Activated CD4-positive, alpha-beta T cell treated with anti-CD3 and anti-CD28 coated beads, Interleukin-2, amount 10 ng/mL, durations not matched to agents 7 days and 5 days (primary cell): Measurements from ENCODE around the gene PIMREG. TPM values are rescaled to one million over a fixed set of nuclear protein-coding genes. Genes with fewer than 3 reads are reported as not detected.

Source experiments
- CTCF ChIA-PET: fragments of 350-600 bp; sonication (Branson Sonifier 250); formaldehyde crosslinking; loops from one replicate; lab custom pipeline; 2021; ENCODE audit warnings: antibody characterized with exemption; lab: Charles Lee
- POLR2A ChIA-PET: fragments of 350-600 bp; sonication (Branson Sonifier 250); formaldehyde crosslinking; loops from one replicate; lab custom pipeline; 2021; ENCODE audit warnings: antibody characterized with exemption; lab: Charles Lee
- DNase-seq: peaks from one replicate; pipeline ENCODE4 v3.0.0-alpha.2; 2020
- H3K27ac Mint-ChIP-seq: one replicate; pipeline ENCODE4 v1.8.0; 2021; ENCODE audit warnings: mild to moderate bottlenecking, moderate library complexity, mixed read lengths
- H3K27me3 Mint-ChIP-seq: one replicate; pipeline ENCODE4 v1.8.0; 2021; ENCODE audit warnings: mixed read lengths
- H3K36me3 Mint-ChIP-seq: one replicate; pipeline ENCODE4 v1.8.0; 2021; ENCODE audit warnings: low read depth, mixed read lengths
- H3K4me1 Mint-ChIP-seq: one replicate; pipeline ENCODE4 v1.8.0; 2021; ENCODE audit warnings: mixed read lengths
- H3K4me3 Mint-ChIP-seq: one replicate; pipeline ENCODE4 v1.8.0; 2021; ENCODE audit warnings: mild to moderate bottlenecking, moderate library complexity, mixed read lengths
- H3K9me3 Mint-ChIP-seq: one replicate; pipeline ENCODE4 v1.8.0; 2021; ENCODE audit warnings: mixed read lengths
- total RNA-seq, 2 experiments: library from RNA; stranded (reverse); gene quantifications; one replicate each; pipeline ENCODE4 v1.2.3, GENCODE V29; 2021

PIMREG gene
- total RNA-seq, 2 experiments from 2014 or later, result 16.4 to 22.0 TPM

DNA sequence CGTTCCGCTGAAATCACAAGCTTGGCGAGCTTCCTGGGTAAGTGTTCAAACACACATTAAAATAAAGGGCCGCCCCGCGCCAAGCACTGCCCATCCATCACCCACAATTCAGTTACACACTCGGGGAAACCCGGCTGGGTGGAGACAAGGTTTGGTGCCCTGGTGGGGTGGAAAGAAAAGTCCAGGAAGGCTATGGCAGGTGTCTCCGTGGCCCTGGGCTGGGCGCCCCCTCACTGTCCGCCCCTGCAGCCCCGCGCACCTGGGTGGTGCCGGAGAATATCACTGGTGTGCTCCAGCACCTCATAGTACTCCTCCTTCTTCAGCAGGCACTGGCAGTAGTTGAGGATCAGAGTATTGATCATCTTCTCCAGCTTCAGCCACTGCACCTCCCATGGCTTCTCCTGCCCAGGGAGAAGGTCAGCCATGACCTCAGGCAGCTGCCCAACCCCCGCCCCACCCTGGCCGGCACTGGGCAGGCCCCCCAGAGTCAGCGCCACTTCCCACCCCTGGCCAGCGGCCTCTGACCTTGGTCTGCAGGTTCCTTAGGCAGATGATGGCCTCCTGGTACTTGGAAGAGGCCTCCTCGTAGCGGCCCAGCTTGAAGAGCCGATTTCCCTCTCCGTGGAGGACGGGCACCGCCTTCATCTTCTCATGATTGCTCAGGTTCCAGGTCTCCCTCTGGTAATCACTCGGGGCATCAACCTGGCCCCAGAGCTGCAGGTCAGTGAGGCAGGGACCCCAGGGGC lies 17.7 kb upstream of the PIMREG start:
- H3K27me3 Mint-ChIP-seq, result peaks cover 53% of the 10 kb centered on the region
- H3K36me3 Mint-ChIP-seq, result peaks cover 10% of the 10 kb centered on the region
- no peak overlapping the region for H3K27ac Mint-ChIP-seq

GRCh38 chr17:6427279-6427781 lies 16.9 kb upstream of the PIMREG start:
- CTCF ChIA-PET, result interaction anchor here (0.8 to 1.3 kb wide), 2 partner anchors 8 to 116 kb away, joined by 3 to 4 read pairs; no protein-coding TSS in a partner anchor
- POLR2A ChIA-PET, result no interaction called here
- Mint-ChIP-seq H3K4me1 (peaks cover 18% of the 10 kb centered on the region), H3K27me3 (peaks cover 58% of the 10 kb centered on the region), H3K27ac (peak overlapping the region; percentile 78), H3K9me3 (peaks cover 15% of the 10 kb centered on the region), H3K4me3 (peak overlapping the region; percentile 52), H3K36me3 (peaks cover 12% of the 10 kb centered on the region)
- DNase-seq, result peak; percentile 88

More for the DNA sequence above, 17.7 kb upstream of the PIMREG start:
- DNase-seq, result no peak
- ChIA-PET CTCF (interaction anchor here (0.8 to 1.3 kb wide), 2 partner anchors 9 to 115 kb away, joined by 3 to 4 read pairs; no protein-coding TSS in a partner anchor), POLR2A (no interaction called here)
- Mint-ChIP-seq H3K4me3 (no peak overlapping the region), H3K9me3 (peaks cover 12% of the 10 kb centered on the region), H3K4me1 (peaks cover 23% of the 10 kb centered on the region)

DNA sequence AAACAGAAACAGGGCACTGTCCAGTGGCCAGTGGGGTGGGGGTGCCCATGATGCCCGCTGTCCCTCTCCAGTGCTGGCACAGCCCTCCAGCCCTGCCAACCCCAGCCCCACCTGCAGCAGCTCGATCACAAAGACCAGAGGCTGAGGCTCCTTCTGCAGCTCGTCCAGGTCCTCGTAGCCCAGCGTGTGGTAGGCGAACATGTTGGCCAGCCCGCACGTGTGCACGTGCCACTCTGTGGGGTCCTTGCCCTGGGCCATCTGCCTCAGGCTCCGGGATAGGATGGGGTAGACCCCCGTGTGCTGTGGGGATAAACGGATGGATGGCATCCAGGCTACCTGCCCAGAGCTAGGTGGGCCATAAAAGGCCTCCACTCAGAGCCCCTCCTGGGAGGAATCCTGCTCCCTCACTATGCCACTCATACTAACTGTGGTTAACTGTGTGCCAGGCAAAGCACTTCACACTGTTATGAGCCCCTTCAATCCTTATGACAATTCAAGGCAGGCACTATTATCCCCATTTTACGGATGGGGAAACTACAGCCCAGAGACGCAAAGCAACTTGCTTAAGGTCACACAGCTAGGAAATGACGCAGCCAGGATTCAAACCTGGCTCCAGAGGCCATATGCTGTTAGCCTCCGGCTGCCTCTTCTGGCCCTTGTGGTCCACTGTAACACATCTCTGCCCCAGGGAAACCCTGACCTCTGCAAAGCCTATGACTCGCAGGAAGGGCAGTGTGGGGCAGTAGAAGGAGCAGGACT lies 15.9 kb upstream of the PIMREG start:
- peaks cover 15% of the 10 kb centered on the region for H3K9me3 Mint-ChIP-seq
- H3K27me3 Mint-ChIP-seq, result peaks cover 57% of the 10 kb centered on the region
- CTCF ChIA-PET, result no interaction called here

GRCh38 chr17:6429266-6429665 lies 15.0 kb upstream of the PIMREG start:
- Mint-ChIP-seq H3K4me1 (peaks cover 18% of the 10 kb centered on the region), H3K4me3 (no peak overlapping the region), H3K36me3 (peaks cover 12% of the 10 kb centered on the region), H3K9me3 (peaks cover 15% of the 10 kb centered on the region), H3K27me3 (peaks cover 55% of the 10 kb centered on the region), H3K27ac (no peak overlapping the region)
- ChIA-PET POLR2A (no interaction called here), CTCF (no interaction called here)
- no peak for DNase-seq

More for the DNA sequence above, 15.9 kb upstream of the PIMREG start:
- Mint-ChIP-seq H3K4me3 (no peak overlapping the region), H3K4me1 (peaks cover 18% of the 10 kb centered on the region), H3K36me3 (peaks cover 12% of the 10 kb centered on the region), H3K27ac (peak overlapping the region; percentile 39)
- no peak for DNase-seq
- POLR2A ChIA-PET, result no interaction called here

DNA sequence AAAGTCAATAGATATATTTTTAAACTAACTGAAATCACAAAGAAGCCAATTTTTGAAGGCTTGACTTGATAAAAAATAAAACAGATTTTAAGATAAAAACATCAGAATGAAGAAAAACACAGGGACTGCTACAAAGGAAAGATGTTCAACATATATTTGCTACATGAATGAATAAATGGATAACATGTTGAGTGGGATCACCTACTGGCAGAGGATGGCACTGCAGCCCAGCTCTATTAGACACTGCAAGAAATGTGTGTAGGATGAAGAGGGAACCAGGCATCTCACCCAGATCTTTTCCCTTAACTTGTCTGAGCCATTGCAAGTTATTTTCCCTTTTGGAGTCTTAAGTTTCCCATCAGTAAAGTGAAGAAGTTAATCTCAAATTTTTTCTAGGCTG lies 13.5 kb upstream of the PIMREG start:
- H3K4me1 Mint-ChIP-seq, result peaks cover 18% of the 10 kb centered on the region
- ChIA-PET CTCF (interaction anchor here (0.6 to 0.9 kb wide), 2 partner anchors 9 to 1377 kb away, joined by 3 read pairs; no protein-coding TSS in a partner anchor), POLR2A (no interaction called here)
- peaks cover 12% of the 10 kb centered on the region for H3K36me3 Mint-ChIP-seq
- no peak overlapping the region for H3K27ac Mint-ChIP-seq
- no peak for DNase-seq
- peaks cover 45% of the 10 kb centered on the region for H3K27me3 Mint-ChIP-seq
- peaks cover 15% of the 10 kb centered on the region for H3K9me3 Mint-ChIP-seq
- no peak overlapping the region for H3K4me3 Mint-ChIP-seq

DNA sequence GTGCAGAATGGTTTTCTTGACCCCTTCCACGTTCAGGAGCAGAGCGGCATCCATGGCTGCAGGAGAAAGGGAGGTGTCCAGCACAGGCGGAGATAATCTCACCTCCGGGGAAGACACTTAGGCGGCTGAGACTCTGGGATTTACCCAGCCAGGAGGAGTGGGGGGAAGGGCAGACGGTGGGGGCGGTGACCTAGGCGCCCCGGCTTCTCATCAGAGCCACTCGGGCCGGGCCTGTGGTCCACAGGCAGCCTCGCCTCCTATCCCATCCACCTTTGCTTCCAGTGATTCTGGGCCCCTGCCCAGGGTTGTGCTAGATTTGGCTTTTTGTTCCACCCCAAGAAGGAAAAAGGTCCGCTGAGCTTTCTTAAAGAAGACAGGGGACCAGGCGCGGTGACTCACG lies 9.2 kb upstream of the PIMREG start, which contains the start of gene AIPL1:
AIPL1 (minus strand) TSS at position 71 of the 400 bp plus-strand sequence; CDS start at position 54, 17 bp downstream.
- no peak within 1 kb of the TSS for H3K27ac Mint-ChIP-seq
- peaks cover 12% of the 10 kb centered on the region for H3K9me3 Mint-ChIP-seq
- no peak within 1 kb of the TSS for H3K4me3 Mint-ChIP-seq
- H3K27me3 Mint-ChIP-seq, result peaks cover 59% of the 10 kb centered on the region
- no peak for DNase-seq
- POLR2A ChIA-PET, result no interaction called here
- no peaks in the 10 kb centered on the region for H3K4me1 Mint-ChIP-seq
- CTCF ChIA-PET, result interaction anchor here (1.1 to 1.4 kb wide), 2 partner anchors 8 to 848 kb away, joined by 3 read pairs; no protein-coding TSS in a partner anchor
- H3K36me3 Mint-ChIP-seq, result peaks cover 7% of the 10 kb centered on the region

GRCh38 chr17:6435968-6436367 lies 8.3 kb upstream of the PIMREG start:
- Mint-ChIP-seq H3K36me3 (peaks cover 4% of the 10 kb centered on the region), H3K9me3 (peaks cover 7% of the 10 kb centered on the region), H3K4me1 (no peaks in the 10 kb centered on the region), H3K27ac (no peak overlapping the region), H3K4me3 (no peak overlapping the region), H3K27me3 (peaks cover 61% of the 10 kb centered on the region)
- ChIA-PET CTCF (interaction anchor here (1.0 to 1.4 kb wide), 3 partner anchors 9 to 14 kb away, joined by 3 to 4 read pairs (median 3); no protein-coding TSS in a partner anchor), POLR2A (no interaction called here)
- peak; percentile 71 for DNase-seq

- Mint-ChIP-seq H3K4me1 (no peaks in the 10 kb centered on the region), H3K9me3 (no peaks in the 10 kb centered on the region), H3K36me3 (no peaks in the 10 kb centered on the region), H3K4me3 (no peak overlapping the region), H3K27me3 (peaks cover 60% of the 10 kb centered on the region), H3K27ac (no peak overlapping the region)
- DNase-seq, result no peak
- ChIA-PET POLR2A (no interaction called here), CTCF (no interaction called here)
These were observed 6.8 kb upstream of the PIMREG start for GRCh38 chr17:6437466-6437865.

DNA sequence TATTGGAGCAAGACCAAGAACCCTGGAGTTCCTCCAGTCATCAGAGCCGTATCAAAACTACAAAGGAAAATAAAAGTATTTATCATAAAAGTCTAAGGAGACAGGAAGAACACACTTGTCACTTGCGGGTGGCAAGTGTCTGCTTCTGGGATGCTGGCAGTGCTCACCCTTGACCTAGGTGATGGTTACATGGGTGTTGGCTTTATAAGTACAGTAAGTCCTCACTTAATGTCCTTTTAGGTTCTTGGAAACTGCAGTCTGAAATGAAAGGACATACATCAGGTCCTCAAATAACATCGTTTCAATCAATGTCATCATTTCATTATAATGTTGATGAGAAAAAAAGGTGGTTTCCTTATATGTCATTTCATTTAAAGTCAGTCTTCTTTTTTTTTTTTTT lies 6.3 kb upstream of the PIMREG start:
- H3K4me3 Mint-ChIP-seq, result no peak overlapping the region
- H3K27ac Mint-ChIP-seq, result no peak overlapping the region
- H3K36me3 Mint-ChIP-seq, result no peaks in the 10 kb centered on the region
- peaks cover 2% of the 10 kb centered on the region for H3K9me3 Mint-ChIP-seq
- DNase-seq, result no peak
- H3K27me3 Mint-ChIP-seq, result peaks cover 59% of the 10 kb centered on the region
- no peaks in the 10 kb centered on the region for H3K4me1 Mint-ChIP-seq
- CTCF ChIA-PET, result no interaction called here
- POLR2A ChIA-PET, result no interaction called here

GRCh38 chr17:6439951-6440350 lies 4.3 kb upstream of the PIMREG start:
- H3K27me3 Mint-ChIP-seq, result peaks cover 51% of the 10 kb centered on the region

DNA sequence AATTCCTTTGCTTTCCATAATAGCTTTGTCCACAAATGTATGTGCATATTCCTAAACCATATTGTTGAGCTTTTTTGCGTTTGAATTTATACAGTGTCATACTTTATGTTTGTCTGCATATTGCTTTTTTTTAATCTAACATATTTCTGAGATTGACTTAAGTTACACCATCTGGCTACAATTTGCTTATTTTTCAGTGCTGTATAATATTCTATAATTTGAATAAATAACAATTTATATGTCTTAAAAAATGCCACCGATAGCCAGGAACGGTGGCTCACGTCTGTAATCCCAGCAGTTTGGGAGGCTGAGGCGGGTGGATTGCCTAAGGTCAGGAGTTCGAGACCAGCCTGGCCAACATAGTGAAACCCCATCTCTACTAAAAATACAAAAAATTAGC lies 1.5 kb upstream of the PIMREG start:
- peaks cover 33% of the 10 kb centered on the region for H3K27me3 Mint-ChIP-seq
- ChIA-PET POLR2A (no interaction called here), CTCF (interaction anchor here (0.7 kb wide), 1 partner anchor 957 kb away, joined by 3 read pairs; no protein-coding TSS in a partner anchor)
- no peak overlapping the region for H3K4me3 Mint-ChIP-seq
- peaks cover 2% of the 10 kb centered on the region for H3K9me3 Mint-ChIP-seq
- DNase-seq, result no peak
- H3K27ac Mint-ChIP-seq, result no peak overlapping the region
- H3K4me1 Mint-ChIP-seq, result peaks cover 13% of the 10 kb centered on the region
- peaks cover 5% of the 10 kb centered on the region for H3K36me3 Mint-ChIP-seq

More at GRCh38 chr17:6439951-6440350, 4.3 kb upstream of the PIMREG start:
- ChIA-PET CTCF (interaction anchor here (0.7 to 1.1 kb wide), 2 partner anchors 9 to 848 kb away, joined by 3 read pairs; no protein-coding TSS in a partner anchor), POLR2A (no interaction called here)
- Mint-ChIP-seq H3K4me3 (no peak overlapping the region), H3K4me1 (peaks cover 13% of the 10 kb centered on the region), H3K36me3 (peaks cover 4% of the 10 kb centered on the region), H3K9me3 (peaks cover 2% of the 10 kb centered on the region), H3K27ac (no peak overlapping the region)
- DNase-seq, result no peak

GRCh38 chr17:6444571-6445335 lies 498 bp downstream of the PIMREG start:
- Mint-ChIP-seq H3K27ac (peak overlapping the region; percentile 78), H3K4me3 (peak overlapping the region; percentile 91), H3K4me1 (peaks cover 13% of the 10 kb centered on the region), H3K9me3 (peaks cover 2% of the 10 kb centered on the region), H3K27me3 (peaks cover 20% of the 10 kb centered on the region), H3K36me3 (peaks cover 7% of the 10 kb centered on the region)
- CTCF ChIA-PET, result interaction anchor here (1.1 to 1.5 kb wide), 3 partner anchors 9 to 165 kb away, joined by 3 to 4 read pairs (median 3); no protein-coding TSS in a partner anchor
- POLR2A ChIA-PET, result no interaction called here
- no peak for DNase-seq
